GM21737 (cell line): ENCODE measurements around the gene MRGPRF.

Experiments used
- ATAC-seq: cut with Tn5 transposase; IDR thresholded peaks from one replicate; pipeline ENCODE4 v1.9.1; 2021; ENCODE audit warnings: mild to moderate bottlenecking, moderate library complexity; ENCODE audit not compliant: unreplicated experiment

Gene MRGPRF

DNA sequence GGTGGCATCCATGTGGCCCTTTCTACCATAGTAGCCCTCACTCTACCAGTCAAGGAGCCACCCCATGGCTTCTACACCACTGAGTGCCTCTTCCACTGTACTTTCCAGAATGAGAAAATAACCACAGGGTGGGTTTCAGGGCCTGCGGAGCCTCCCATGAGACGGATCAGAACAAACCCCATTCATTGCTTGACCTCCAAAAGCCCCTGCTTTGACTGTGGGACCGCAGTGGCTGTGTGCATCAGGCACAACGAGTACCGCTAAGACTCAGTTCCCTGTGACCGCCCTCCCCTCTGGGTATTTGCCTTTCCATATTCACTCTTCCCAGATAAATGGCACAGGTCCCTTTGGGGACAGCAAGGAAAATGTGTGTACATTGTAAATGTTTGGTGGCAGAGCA, 11.5 kb upstream of the MRGPRF start:
- ATAC-seq: no peak

GRCh38 chr11:69022260-69022659, 9.2 kb upstream of the MRGPRF start:
- no peak for ATAC-seq

DNA sequence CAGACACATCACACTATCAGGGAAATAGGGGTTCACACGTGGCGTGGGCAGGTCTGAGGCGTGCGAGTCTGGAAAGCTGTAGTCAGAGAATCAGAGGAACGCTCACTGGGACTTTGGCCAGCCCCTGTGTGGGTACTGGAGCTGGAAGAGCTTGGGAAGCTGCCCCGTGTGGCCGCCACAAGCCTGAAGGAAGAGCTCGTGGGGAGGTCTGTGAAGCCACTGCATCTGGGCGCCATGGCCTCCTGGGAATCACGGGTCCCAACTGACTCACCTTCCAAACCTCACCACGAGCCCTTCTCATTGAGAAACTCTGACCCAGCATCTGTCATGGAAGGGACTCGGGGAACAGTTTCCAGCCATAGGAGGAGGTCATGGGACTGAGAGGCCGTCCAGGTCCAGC, 5.9 kb upstream of the MRGPRF start:
- ATAC-seq: no peak

- ATAC-seq: no peak
Measured at GRCh38 chr11:69017951-69018350, 4.9 kb upstream of the MRGPRF start.

GRCh38 chr11:69014898-69015549, 2.0 kb upstream of the MRGPRF start:
- ATAC-seq: no peak

DNA sequence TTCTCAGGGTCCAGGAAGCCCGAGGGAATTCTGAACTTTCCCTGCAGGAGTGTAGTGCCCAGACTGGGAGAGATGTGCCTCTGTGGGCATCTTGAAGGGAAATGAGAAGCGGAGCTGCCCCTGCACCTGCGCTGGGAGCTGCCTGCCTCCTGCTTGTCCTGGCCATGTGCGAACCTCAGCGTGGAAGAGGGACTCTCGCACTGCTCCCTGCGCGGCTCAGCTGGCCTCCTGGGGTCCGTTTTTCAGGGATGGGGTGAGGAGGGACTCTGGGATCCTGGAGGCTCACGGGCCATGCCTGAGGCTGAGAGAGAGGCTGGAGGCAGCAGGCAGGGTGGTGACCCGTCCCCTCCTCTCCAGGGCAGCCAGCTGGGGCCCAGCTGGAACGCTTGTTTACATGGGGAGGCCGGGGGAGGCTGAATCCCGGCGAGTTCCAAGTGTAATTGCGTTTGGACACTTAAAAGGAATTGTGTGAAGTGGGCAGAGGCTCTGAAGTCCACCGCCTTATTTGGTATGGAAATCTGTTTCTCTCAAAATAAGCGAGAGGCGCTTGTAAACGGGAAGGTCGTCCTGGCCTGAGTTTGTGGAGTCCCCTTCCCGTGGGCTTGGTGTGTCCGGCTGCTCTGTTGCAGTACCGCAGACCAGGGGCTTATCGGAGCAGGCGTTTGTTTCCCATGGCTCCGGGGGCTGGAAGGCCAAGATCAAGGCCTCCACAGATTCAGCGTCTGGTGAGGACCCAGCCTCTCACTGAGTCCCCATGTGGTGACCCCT, 1.2 kb upstream of the MRGPRF start:
- ATAC-seq: no peak

DNA sequence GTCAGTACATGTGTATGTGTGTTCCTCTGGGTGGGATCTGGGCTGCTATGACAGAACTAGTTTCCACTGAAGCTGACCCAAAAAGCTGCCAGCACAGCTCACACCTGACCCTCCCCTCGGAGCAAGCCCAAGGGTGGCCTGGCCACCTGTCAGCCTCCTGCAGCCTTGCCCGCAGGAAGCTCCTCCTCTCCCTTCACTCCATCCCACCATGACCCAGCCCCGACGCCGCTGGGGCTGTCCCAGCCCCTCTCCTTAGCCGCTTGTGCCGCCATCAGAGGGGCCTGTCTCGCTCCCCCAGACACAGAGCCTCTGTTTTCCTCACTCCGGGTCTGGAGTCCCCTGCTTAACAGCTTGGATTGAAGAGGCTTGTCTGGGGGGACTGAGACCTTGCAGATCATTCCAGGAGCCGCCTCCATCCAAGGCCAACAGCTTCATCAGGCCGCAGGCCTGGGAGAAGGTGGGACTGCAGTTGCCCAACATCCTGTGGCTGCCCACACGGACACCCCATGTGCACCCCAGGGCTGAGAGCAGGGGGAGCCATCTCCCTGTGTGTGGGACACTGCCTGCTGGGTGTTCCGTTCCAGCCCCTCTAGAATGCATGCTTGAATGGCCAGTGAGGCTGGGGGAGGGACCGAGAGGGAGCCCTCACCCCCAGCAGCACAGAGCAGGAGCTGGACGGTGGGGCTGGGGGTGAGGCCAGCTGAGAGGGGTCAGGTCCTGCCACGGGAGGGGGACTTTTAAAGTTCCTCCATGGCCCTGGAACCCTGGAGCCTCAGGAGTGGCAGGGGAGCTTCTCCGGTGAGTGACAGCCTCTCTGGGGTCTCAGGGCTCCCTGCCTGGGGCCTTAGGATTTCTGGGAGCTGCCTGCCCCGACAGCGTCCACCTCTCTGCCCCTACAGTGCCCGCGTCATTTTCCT, 696 bp downstream of the MRGPRF start:
- no peak for ATAC-seq

DNA sequence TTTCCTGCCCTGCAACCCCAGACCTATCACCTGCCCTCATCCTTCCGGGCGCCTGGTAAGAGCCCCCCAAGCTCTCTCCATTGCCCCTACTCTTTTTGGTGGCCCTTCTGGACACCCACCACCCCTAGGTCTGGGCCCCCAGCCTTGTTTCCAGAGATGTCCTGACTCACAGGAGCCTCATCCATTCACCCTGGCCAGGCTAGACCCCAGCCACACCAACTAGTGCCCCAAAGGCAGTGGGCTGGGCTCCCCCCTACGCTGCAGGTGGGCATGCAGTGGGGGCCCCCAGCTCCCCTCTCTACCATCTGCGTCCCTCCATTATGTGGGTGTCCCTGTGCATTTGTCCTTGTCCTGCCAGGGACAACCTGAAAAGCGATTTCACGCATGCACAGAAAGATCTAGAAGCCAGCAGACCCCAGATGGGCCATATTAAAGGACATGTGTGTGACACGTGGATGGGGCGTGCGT, 1.4 kb downstream of the MRGPRF start:
- no peak for ATAC-seq

- no peak for ATAC-seq
Measured at GRCh38 chr11:69010964-69011623, 2.0 kb downstream of the MRGPRF start.

DNA sequence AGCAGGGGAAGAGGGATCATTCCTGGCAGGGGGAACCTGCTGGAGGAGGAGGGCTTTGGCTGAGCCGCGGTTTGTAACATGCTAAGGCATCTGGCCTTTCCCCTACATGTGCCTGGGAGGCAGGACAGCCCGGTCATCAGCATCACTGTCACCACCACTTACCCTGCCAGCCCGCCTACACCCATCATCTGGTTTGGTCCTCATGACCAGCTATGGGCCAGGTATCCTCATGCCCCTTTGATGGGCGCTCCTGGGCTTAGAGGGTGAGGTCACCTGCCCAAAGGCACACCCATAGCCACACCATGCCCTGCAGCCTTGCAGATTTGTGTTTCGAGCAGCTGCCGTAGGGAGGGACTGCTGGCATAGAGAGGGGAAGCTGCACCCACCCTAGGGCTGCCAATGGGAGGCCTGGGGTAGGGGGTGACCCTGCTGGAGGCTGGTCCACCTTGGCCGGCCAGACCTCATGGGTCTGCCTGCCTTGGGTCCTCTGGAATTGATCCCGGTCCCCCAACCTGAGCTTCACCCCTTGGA, 2.6 kb downstream of the MRGPRF start:
- no peak for ATAC-seq

DNA sequence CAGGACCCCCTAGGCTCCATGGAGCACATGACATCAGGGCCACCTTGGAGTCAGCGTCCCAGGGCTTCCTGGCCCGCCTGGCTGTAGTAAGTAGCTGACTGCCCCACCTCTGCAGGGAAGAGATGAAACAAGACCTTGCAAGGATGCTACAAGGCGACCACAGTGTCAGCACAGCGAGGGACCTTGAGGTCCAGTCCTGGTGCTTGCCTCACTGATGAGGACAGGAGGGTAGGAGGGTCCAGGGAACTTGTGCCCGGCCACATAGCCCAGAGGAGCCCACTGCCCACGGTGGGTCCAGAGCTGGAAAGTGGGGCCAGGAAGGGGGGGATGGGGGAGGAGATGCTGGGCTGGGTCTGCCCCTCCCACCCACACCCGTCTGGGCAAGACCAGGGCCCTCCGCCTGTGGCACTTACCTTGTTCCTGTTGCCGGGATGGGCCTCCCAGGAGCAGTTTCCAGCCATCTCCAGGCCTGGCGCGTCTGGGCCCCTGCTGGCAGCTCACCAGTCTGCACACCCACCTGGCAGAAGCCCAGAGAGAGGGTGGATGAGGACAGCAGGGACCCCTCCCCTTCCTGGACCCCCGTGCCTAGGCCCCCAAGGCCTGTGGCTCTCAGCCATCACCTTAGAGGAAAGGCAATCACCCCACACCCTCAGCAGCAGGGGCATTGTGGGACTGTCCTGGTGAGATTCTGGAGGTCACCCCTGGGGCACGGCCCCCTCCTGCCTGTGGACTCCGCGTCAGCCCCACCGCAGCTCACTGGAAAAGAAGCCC, 3.4 kb downstream of the MRGPRF start:
- ATAC-seq: no peak

DNA sequence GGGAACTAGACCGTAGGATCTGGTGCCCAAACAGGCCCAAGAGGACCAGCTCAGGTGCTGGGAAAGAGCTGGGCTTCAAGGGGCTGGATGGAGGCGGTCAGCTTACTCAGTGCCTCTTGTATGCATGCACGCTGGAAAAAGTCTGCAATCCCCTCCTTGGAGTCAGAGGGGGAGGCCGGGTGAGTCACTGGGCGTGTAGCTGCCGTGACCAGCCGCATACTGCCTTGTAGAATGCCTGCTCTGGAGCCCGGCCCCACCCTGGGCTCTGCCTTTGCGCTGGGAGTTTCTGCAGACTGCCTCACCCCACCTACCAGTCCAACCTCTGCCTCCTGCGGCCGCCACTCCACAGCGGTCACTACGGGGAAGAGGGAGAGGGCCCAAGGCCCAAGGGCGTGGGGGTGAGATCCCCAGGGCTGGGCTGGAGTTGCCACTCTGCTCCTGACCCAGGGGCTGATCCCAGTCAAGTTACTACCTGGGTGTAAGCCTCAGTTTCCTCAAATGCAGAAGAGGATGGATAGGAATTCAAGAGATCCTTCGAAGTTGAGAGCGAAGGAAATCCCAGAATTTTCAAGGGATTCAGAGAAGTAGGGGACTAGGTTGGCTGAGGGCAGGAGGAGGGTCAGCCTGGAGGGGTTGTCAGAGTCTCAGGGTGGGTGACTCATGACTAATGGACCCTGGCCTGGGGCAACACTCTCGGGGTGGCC, 4.2 kb downstream of the MRGPRF start:
- ATAC-seq: no peak

GRCh38 chr11:69007975-69008381, 5.1 kb downstream of the MRGPRF start:
- ATAC-seq: no peak

- ATAC-seq: no peak
Measured at GRCh38 chr11:69006816-69007215, 6.2 kb downstream of the MRGPRF start.

- no peak for ATAC-seq
Measured at GRCh38 chr11:69005631-69006368, 7.2 kb downstream of the MRGPRF start.

- ATAC-seq: no peak
Measured at GRCh38 chr11:69005183-69005630, 7.8 kb downstream of the MRGPRF start.

DNA sequence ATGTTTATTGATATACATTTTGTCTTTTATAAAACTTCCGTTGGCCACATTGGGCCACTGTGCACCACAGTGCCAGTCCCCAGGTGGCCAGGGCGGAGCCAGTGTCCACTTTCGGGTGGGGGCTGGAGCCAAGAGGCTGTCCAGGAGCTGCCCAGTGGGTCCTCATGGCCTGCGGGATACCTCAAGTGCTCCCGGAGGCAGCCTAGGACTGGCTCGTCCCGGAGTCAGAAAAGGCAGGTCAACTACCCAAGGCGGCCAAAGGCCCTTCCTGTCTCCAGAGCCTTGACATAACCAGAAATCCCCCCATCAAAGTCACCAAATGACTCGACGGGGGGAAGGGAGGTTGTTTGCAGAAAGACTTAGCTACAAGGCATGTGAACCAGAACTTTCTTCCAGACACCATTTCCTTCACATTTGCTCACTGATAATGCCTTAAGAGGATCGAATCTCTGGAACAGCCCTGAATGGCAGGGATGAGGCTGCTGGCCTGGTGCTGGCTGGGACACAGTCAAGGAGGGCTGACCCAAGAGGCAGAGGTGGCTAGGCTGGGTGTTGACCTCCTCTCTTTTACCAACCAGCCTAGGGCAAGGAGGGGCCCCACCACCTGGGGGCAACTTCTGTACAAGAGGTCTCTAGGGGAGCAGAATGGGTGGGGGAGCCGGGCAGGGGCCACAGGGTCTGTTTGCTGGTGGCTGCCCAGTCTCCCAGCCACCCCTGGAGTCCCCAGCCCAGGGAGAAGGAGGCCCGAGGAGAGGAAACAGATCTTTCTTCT, 8.4 kb downstream of the MRGPRF start:
- ATAC-seq: no peak

DNA sequence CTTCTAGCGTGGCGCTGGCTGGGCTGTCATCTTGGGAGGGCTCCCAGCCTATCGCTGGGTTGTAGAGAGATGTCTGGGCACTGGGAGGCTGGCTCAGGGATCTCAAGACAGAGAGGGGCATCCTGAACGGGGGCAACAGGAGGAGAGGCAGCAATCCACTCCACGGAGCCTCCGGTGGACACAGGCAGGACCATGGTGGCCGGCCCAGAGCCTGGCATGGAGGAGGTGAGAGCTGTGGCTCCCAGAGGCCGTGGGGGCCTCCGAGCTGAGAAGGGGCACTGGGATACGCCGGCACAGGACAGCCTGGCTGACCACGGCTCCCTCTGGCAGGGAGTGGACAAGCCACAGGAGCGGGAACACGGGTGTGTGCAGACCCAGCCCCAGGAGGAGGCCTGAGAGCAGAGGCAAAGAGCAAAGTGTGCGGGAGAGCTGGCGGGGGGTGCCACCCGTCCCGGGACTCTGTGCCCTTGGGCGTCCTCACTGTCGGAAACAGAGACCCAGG, 9.1 kb downstream of the MRGPRF start:
- ATAC-seq: no peak
